Effector memory CD4-positive, alpha-beta T cell (primary cell): ENCODE measurements around the gene KRTAP5-9.

Experiments
- DNase-seq, 3 donors: peaks; one replicate each; pipeline ENCODE4 v3.0.0-alpha.2; 2020
- H3K27ac ChIP-seq: 2 replicates; pipeline ENCODE4 v1.7.0; 2013; ENCODE audit warnings: mild to moderate bottlenecking, low read length, moderate library complexity; ENCODE audit not compliant: insufficient read depth, poor library complexity, severe bottlenecking
- H3K27me3 ChIP-seq: replicated peaks from 2 replicates; pipeline ENCODE4 v1.7.0; 2013; ENCODE audit warnings: mild to moderate bottlenecking, low read length; ENCODE audit not compliant: insufficient read depth, control insufficient read depth, poor library complexity, severe bottlenecking
- H3K36me3 ChIP-seq: 2 replicates; pipeline ENCODE4 v1.7.0; 2013; ENCODE audit warnings: mild to moderate bottlenecking, low read length, moderate library complexity; ENCODE audit not compliant: control insufficient read depth, insufficient read depth
- H3K4me1 ChIP-seq: 2 replicates; pipeline ENCODE4 v1.7.0; 2013; ENCODE audit warnings: low read length, mild to moderate bottlenecking; ENCODE audit not compliant: control insufficient read depth, insufficient read depth, poor library complexity, severe bottlenecking
- H3K4me3 ChIP-seq: 2 replicates; pipeline ENCODE4 v1.7.0; 2013; ENCODE audit warnings: low read length, low read depth, mild to moderate bottlenecking; ENCODE audit not compliant: insufficient read depth, poor library complexity, severe bottlenecking
- H3K9me3 ChIP-seq: 2 replicates; pipeline ENCODE4 v1.7.0; 2013; ENCODE audit warnings: mild to moderate bottlenecking, low read length, moderate library complexity; ENCODE audit not compliant: control insufficient read depth
- total RNA-seq, 3 donors: gene quantifications; one replicate each; lab custom pipeline; 2026; lab: John Stamatoyannopoulos, UW

The KRTAP5-9 gene, protein sequence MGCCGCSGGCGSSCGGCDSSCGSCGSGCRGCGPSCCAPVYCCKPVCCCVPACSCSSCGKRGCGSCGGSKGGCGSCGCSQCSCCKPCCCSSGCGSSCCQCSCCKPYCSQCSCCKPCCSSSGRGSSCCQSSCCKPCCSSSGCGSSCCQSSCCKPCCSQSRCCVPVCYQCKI
- 0 to 0.09 (median 0) reads per million in 3 donors for total RNA-seq

- Histone ChIP-seq H3K36me3 (no peaks in the 10 kb centered on the region), H3K9me3 (no peaks in the 10 kb centered on the region), H3K27ac (no peak within 1 kb of the TSS), H3K4me3 (no peak within 1 kb of the TSS), H3K27me3 (no peaks in the 10 kb centered on the region), H3K4me1 (no peaks in the 10 kb centered on the region)
- no peak for DNase-seq
These were observed at the start of gene KRTAP5-9 for GRCh38 chr11:71548120-71548519. KRTAP5-9 (plus strand) TSS chr11:71548420; CDS start chr11:71548658, 238 bp downstream.

GRCh38 chr11:71499125-71499524 lies 49.1 kb upstream of the KRTAP5-9 start:
- no peaks in the 10 kb centered on the region for H3K9me3 ChIP-seq
- H3K27me3 ChIP-seq, result no peaks in the 10 kb centered on the region
- H3K36me3 ChIP-seq, result peaks cover 79% of the 10 kb centered on the region
- no peak for DNase-seq
- H3K4me3 ChIP-seq, result no peak overlapping the region
- H3K4me1 ChIP-seq, result no peaks in the 10 kb centered on the region
- no peak overlapping the region for H3K27ac ChIP-seq

DNA sequence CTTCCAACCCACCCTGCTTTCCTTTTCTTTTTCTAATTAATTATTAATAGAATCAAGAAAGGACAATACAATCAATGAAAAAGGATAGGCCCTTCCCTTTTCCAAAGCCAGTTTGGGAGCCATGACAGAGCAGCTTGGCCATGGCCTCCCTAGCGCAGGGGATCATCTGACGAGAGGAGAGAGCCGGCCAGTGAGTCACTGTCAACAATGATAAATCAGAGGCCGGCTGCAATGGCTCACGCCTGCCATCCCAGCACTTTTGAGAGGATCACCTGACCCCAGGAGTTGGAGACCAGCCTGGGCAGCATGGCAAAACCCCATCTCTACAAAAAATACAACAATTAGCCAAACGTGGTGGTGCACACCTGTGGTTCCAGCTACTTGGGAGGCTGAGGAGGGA lies 48.7 kb upstream of the KRTAP5-9 start:
- H3K4me3 ChIP-seq, result no peak overlapping the region
- no peaks in the 10 kb centered on the region for H3K4me1 ChIP-seq
- H3K9me3 ChIP-seq, result no peaks in the 10 kb centered on the region
- no peak for DNase-seq
- peaks cover 76% of the 10 kb centered on the region for H3K36me3 ChIP-seq
- no peak overlapping the region for H3K27ac ChIP-seq
- H3K27me3 ChIP-seq, result no peaks in the 10 kb centered on the region

DNA sequence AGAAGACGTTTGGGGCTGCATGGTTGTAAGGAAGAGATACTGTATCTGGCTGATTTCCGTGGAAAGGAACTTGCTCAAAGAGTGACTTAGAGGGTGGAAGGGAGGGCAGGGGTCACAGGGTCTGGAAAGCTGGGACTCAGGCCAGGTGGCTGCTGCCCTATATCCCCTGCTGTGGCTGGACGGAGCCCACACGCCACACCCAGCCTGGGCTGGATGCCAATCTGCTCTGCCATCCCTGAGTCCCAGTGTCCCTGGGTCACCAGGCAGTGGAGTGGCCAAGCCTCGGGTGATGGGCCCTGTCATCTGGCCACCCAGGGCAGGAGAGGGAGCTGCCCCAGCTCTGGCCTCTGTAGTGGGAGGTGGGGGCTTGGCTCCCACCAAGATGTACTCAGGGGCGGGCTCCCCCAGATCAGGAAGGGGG lies 47.6 kb upstream of the KRTAP5-9 start:
- Histone ChIP-seq H3K4me3 (no peak overlapping the region), H3K36me3 (peaks cover 67% of the 10 kb centered on the region), H3K4me1 (no peaks in the 10 kb centered on the region), H3K9me3 (no peaks in the 10 kb centered on the region), H3K27ac (no peak overlapping the region), H3K27me3 (no peaks in the 10 kb centered on the region)
- DNase-seq, result no peak

DNA sequence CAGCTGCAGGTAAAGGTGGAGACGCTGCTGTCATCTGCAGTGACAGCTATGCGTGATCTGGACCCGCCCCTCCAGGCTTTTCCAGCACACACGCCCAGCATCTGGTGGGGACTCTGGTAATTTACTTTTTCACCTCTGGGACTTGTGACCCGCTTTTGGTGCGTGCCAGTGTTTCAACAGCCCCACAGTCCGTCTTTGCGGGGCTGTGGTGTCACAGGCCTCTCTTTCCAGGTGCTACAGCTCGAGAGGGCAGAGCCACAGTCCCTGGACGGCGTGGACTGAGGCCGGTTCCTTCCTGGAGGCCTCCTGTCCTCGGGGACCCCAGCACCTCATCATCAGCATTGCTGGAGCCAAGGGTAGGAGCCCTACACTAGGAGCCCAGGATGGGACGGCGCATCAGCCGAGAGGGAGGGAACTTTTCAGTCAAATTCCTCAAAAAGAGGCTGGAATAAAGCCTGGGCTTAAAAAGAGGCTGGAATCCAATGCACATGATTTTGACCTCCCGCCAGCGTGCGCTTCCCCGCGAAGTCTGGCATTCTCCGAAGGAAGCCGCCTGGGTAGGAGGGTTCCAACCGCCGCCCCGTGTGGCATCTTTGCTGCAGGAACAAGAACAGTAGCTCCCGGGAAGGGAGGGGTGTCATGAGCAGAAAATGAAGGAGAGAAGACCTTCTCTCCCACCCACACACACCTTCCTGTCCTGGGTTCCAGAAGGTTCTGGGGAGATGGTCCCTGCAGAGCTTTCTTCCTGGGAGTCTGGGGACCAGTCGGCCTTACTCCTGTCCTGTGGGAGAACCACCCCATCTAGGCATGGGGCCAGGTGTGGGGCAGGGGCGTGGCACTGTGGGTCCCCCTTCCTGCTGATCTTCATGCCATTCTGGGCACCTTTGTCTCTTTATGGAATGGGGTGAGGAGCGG lies 46.9 kb upstream of the KRTAP5-9 start:
- H3K4me1 ChIP-seq, result no peaks in the 10 kb centered on the region
- H3K4me3 ChIP-seq, result no peak overlapping the region
- DNase-seq, result no peak
- no peaks in the 10 kb centered on the region for H3K27me3 ChIP-seq
- H3K36me3 ChIP-seq, result peaks cover 60% of the 10 kb centered on the region
- no peaks in the 10 kb centered on the region for H3K9me3 ChIP-seq
- no peak overlapping the region for H3K27ac ChIP-seq

GRCh38 chr11:71502026-71502425 lies 46.2 kb upstream of the KRTAP5-9 start:
- Histone ChIP-seq H3K27ac (no peak overlapping the region), H3K4me3 (no peak overlapping the region), H3K27me3 (no peaks in the 10 kb centered on the region), H3K4me1 (no peaks in the 10 kb centered on the region), H3K36me3 (peaks cover 53% of the 10 kb centered on the region), H3K9me3 (peaks cover 4% of the 10 kb centered on the region)
- no peak for DNase-seq

GRCh38 chr11:71502871-71503435 lies 45.3 kb upstream of the KRTAP5-9 start:
- Histone ChIP-seq H3K27ac (no peak overlapping the region), H3K9me3 (peaks cover 4% of the 10 kb centered on the region), H3K36me3 (peaks cover 44% of the 10 kb centered on the region), H3K4me3 (no peak overlapping the region), H3K4me1 (no peaks in the 10 kb centered on the region), H3K27me3 (no peaks in the 10 kb centered on the region)
- DNase-seq, result no peak

DNA sequence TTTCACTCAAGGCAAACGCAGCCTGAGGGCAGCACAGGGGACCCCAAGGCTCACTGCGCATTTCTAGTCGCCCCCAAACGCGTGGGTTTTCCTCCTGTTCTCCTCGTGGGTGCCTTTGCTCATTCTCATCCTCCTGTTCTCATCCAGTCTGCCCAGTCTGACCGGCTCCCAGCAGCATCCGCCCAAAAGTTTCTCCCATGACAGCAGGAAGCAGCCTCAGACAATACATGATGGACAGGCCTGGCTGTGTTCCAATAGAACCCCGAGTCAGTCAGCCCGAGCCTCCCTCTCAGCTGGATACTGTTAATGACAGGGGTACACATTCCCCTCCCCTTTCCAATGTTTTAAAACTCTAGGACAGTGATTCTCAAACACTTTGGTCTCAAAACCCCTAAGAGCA lies 43.7 kb upstream of the KRTAP5-9 start:
- peaks cover 28% of the 10 kb centered on the region for H3K36me3 ChIP-seq
- DNase-seq, result no peak

GRCh38 chr11:71505001-71505400 lies 43.2 kb upstream of the KRTAP5-9 start:
- Histone ChIP-seq H3K9me3 (peaks cover 4% of the 10 kb centered on the region), H3K27me3 (no peaks in the 10 kb centered on the region), H3K36me3 (peaks cover 24% of the 10 kb centered on the region), H3K4me1 (no peaks in the 10 kb centered on the region), H3K4me3 (no peak overlapping the region), H3K27ac (no peak overlapping the region)
- DNase-seq, result no peak

More for the DNA sequence above, 43.7 kb upstream of the KRTAP5-9 start:
- H3K4me3 ChIP-seq, result no peak overlapping the region
- no peaks in the 10 kb centered on the region for H3K4me1 ChIP-seq
- no peaks in the 10 kb centered on the region for H3K27me3 ChIP-seq
- H3K27ac ChIP-seq, result no peak overlapping the region
- peaks cover 4% of the 10 kb centered on the region for H3K9me3 ChIP-seq

- Histone ChIP-seq H3K27me3 (no peaks in the 10 kb centered on the region), H3K36me3 (peaks cover 16% of the 10 kb centered on the region), H3K4me1 (no peaks in the 10 kb centered on the region), H3K9me3 (peaks cover 4% of the 10 kb centered on the region), H3K4me3 (no peak overlapping the region), H3K27ac (no peak overlapping the region)
- DNase-seq, result no peak
These were observed 42.4 kb upstream of the KRTAP5-9 start for GRCh38 chr11:71505781-71506180.
